Suprapubic skin (tissue), 3 donors: ENCODE measurements around the gene LRIF1.

Experiments
- CTCF ChIP-seq, 2 donors: fragments of 200-600 bp in 1 of 2; fragments of 450-650 bp in 1 of 2; sonication (generic) in 1 of 2; IDR thresholded peaks; one replicate each; pipeline ENCODE4 v1.5.1; 2016 to 2019; ENCODE audit warnings: antibody characterized with exemption in 2 of 2, mild to moderate bottlenecking in 1 of 2, moderate library complexity in 1 of 2
- POLR2A ChIP-seq, 2 donors: fragments of 450-650 bp; IDR thresholded peaks; one replicate each; pipeline ENCODE4 v1.6.1; 2017; ENCODE audit warnings: antibody characterized with exemption in 2 of 2, mild to moderate bottlenecking in 2 of 2, moderate library complexity in 2 of 2

GRCh38 chr1:110918016-110918415 lies 45.7 kb downstream of the LRIF1 start:
- no peak for TF ChIP-seq POLR2A (IDR thresholded peaks at IDR 0.05)
- no peak for TF ChIP-seq CTCF (IDR thresholded peaks at IDR 0.05)
